SK-N-SH (cell line): ENCODE data around the gene NAMPT. TPM values are rescaled to one million over a fixed set of nuclear protein-coding genes. Genes with fewer than 3 reads are reported as not detected.

ENCODE experiments used
- CTCF ChIA-PET: fragments of 300-600, 350-600 bp; formaldehyde crosslinking; extraction: SDS; loops from one replicate; lab custom pipeline; 2021; lab: Yijun Ruan, JAX
- POLR2A ChIA-PET: fragments of 350-600 bp; sonication (Branson Sonifier 250); formaldehyde crosslinking; extraction: SDS; loops from one replicate; lab custom pipeline; 2020; ENCODE audit warnings: antibody characterized with exemption, inconsistent platforms; lab: Yijun Ruan, JAX
- DNase-seq: peaks from one replicate; pipeline ENCODE4 v3.0.0; 2012
- H2AFZ ChIP-seq: fragments of 200-600 bp; sonication (generic); 2 replicates; pipeline ENCODE4 v1.8.1; 2016; ENCODE audit warnings: antibody characterized with exemption, mild to moderate bottlenecking, low read depth
- H3F3A ChIP-seq: fragments of 200-600 bp; sonication (generic); replicated peaks from 2 replicates; pipeline ENCODE3; 2016; ENCODE audit warnings: antibody characterized with exemption, mild to moderate bottlenecking; ENCODE audit not compliant: insufficient read depth
- H3K27ac ChIP-seq, 2 experiments: fragments of 200-500 bp in 1 of 2; fragments of 200-600 bp in 1 of 2; sonication (Bioruptor generic) in 1 of 2; sonication (generic), shearing (Covaris generic) in 1 of 2; 2 replicates each; pipeline versions ENCODE4 v1.5.1 to v1.6.1; 2014 to 2016; ENCODE audit warnings: low read depth in 2 of 2, inconsistent platforms in 1 of 2, low read length in 1 of 2, mild to moderate bottlenecking in 1 of 2, mixed read lengths in 1 of 2
- H3K27me3 ChIP-seq: fragments of 200-600 bp; sonication (generic), shearing (Covaris generic); 2 replicates; pipeline ENCODE4 v1.6.1; 2016; ENCODE audit warnings: mixed run types; ENCODE audit not compliant: insufficient read depth
- H3K36me3 ChIP-seq, 2 experiments: fragments of 200-500 bp in 1 of 2; fragments of 200-600 bp in 1 of 2; sonication (Bioruptor generic) in 1 of 2; sonication (generic) in 1 of 2; replicated peaks in 1 of 2; 2 replicates each; pipeline versions ENCODE3 to v1.5.1; 2014 to 2016; ENCODE audit warnings: low read length in 1 of 2, mild to moderate bottlenecking in 1 of 2; ENCODE audit not compliant: insufficient read depth in 2 of 2, control insufficient read depth in 1 of 2
- H3K4me1 ChIP-seq, 2 experiments: fragments of 200-500 bp in 1 of 2; fragments of 200-600 bp in 1 of 2; sonication (Bioruptor generic) in 1 of 2; sonication (generic), shearing (Covaris generic) in 1 of 2; 2 replicates each; pipeline versions ENCODE4 v1.5.1 to v1.6.1; 2014 to 2016; ENCODE audit warnings: low read depth in 1 of 2, low read length in 1 of 2, mixed run types in 1 of 2; ENCODE audit not compliant: insufficient read depth in 2 of 2, control insufficient read depth in 1 of 2
- H3K4me2 ChIP-seq: fragments of 200-600 bp; sonication (generic), shearing (Covaris generic); 2 replicates; pipeline ENCODE4 v1.6.1; 2017; ENCODE audit warnings: mixed run types
- H3K4me3 ChIP-seq, 2 experiments: fragments of 200-500 bp in 1 of 2; fragments of 200-600 bp in 1 of 2; sonication (Bioruptor generic) in 1 of 2; sonication (generic), shearing (Covaris generic) in 1 of 2; 2 replicates each; pipeline versions ENCODE4 v1.5.1 to v1.8.1; 2014 to 2016; ENCODE audit warnings: low read depth in 2 of 2, inconsistent platforms in 1 of 2, low read length in 1 of 2, mild to moderate bottlenecking in 1 of 2, mixed read lengths in 1 of 2, moderate library complexity in 1 of 2
- H3K79me2 ChIP-seq: fragments of 200-600 bp; sonication (generic); 2 replicates; pipeline ENCODE4 v1.8.1; 2017; ENCODE audit warnings: mild to moderate bottlenecking; ENCODE audit not compliant: insufficient read depth
- H3K9ac ChIP-seq: fragments of 200-600 bp; sonication (generic); 2 replicates; pipeline ENCODE4 v1.6.1; 2017; ENCODE audit warnings: mixed run types
- H3K9me2 ChIP-seq: fragments of 200-600 bp; sonication (generic); 2 replicates; pipeline ENCODE4 v1.6.1; 2017; ENCODE audit warnings: mixed run types
- H3K9me3 ChIP-seq: fragments of 200-600 bp; sonication (generic); 2 replicates; pipeline ENCODE4 v1.6.1; 2017; ENCODE audit warnings: mixed run types, mild to moderate bottlenecking, moderate library complexity
- H4K20me1 ChIP-seq: fragments of 200-600 bp; sonication (generic); 2 replicates; pipeline ENCODE4 v1.6.1; 2017; ENCODE audit warnings: mild to moderate bottlenecking, mixed run types; ENCODE audit not compliant: insufficient read depth
- CTCF ChIP-seq: fragments of 200-600 bp; sonication (generic); IDR thresholded peaks from 2 replicates; pipeline ENCODE4 v1.6.1; 2017; ENCODE audit warnings: antibody characterized with exemption, mild to moderate bottlenecking, moderate library complexity
- ELF1 ChIP-seq: IDR thresholded peaks from 2 replicates; pipeline ENCODE4 v1.4.0; 2012
- EZH2phosphoT487 ChIP-seq: fragments of 200-600 bp; sonication (generic); IDR thresholded peaks from 2 replicates; pipeline ENCODE4 v1.6.1; 2017; ENCODE audit warnings: low read depth, mixed run types, mild to moderate bottlenecking, antibody characterized with exemption, moderate library complexity, borderline replicate concordance
- FOXM1 ChIP-seq: IDR thresholded peaks from 2 replicates; pipeline ENCODE4 v1.4.0; 2012; ENCODE audit warnings: low read depth, mild to moderate bottlenecking
- NRF1 ChIP-seq: IDR thresholded peaks from 2 replicates; pipeline ENCODE4 v1.6.1; 2012; ENCODE audit warnings: low read depth, mild to moderate bottlenecking, low read length
- POLR2AphosphoS5 ChIP-seq: IDR thresholded peaks from 2 replicates; pipeline ENCODE4 v1.6.1; 2012; ENCODE audit warnings: low read depth, low read length
- RAD21 ChIP-seq: IDR thresholded peaks from 2 replicates; pipeline ENCODE4 v1.6.1; 2012; ENCODE audit warnings: mild to moderate bottlenecking, low read length
- YY1 ChIP-seq: IDR thresholded peaks from 2 replicates; pipeline ENCODE4 v1.4.0; 2012; ENCODE audit warnings: low read depth, mild to moderate bottlenecking
- WGBS: methylation state at CpG from one replicate; pipeline ENCODE4 v1.1.6; 2017; ENCODE audit warnings: low lambda C conversion rate; 5-methylcytosine and 5-hydroxymethylcytosine counted together
- polyA plus RNA-seq, 3 experiments: library from polyadenylated mRNA; depleted of rRNA; stranded (reverse); fragments of >200 nt; gene quantifications; 2 replicates each; pipeline ENCODE4 v1.2.3, GENCODE V29; 2012
- TF ChIP-seq, protein P1 (sequence below): fragments of 150-350 bp; IDR thresholded peaks from 2 replicates; pipeline ENCODE4 v1.6.1; 2016; ENCODE audit warnings: mild to moderate bottlenecking, low read depth, low read length
- TF ChIP-seq, protein P2 (sequence below): IDR thresholded peaks from 2 replicates; pipeline ENCODE4 v1.6.1; 2012; ENCODE audit warnings: mild to moderate bottlenecking, low read depth, low read length, moderate library complexity
- TF ChIP-seq, protein P3 (sequence below): IDR thresholded peaks from 2 replicates; pipeline ENCODE4; 2012

The NAMPT gene
- polyA plus RNA-seq, 1 of the 3 experiments (the other 2 are of a cell fraction): 20.1 TPM

GRCh38 chr7:106305732-106306131 lies 20.9 kb upstream of the NAMPT start:
- H3K36me3 ChIP-seq: no peaks in the 10 kb centered on the region
- H3K79me2 ChIP-seq: no peaks in the 10 kb centered on the region
- WGBS: 68% methylated on average over 3 of the region's 3 CpGs
- CTCF ChIA-PET: no interaction called here
- H3K9me3 ChIP-seq: 0 out of 2 replicates have a peak, but pooled peaks cover 4% of the 10 kb centered on the region
- H3K4me3 ChIP-seq: no peak overlapping the region
- H3K27me3 ChIP-seq: no peaks in the 10 kb centered on the region
- H3K9ac ChIP-seq: no peak overlapping the region
- no peak overlapping the region for H2AFZ ChIP-seq
- POLR2A ChIA-PET: no interaction called here
- no peak for TF ChIP-seq CTCF
- TF ChIP-seq RAD21: no peak
- TF ChIP-seq EZH2phosphoT487: no peak
- no peak for TF ChIP-seq NRF1
- no peak for TF ChIP-seq POLR2AphosphoS5
- TF ChIP-seq, protein P1, sequence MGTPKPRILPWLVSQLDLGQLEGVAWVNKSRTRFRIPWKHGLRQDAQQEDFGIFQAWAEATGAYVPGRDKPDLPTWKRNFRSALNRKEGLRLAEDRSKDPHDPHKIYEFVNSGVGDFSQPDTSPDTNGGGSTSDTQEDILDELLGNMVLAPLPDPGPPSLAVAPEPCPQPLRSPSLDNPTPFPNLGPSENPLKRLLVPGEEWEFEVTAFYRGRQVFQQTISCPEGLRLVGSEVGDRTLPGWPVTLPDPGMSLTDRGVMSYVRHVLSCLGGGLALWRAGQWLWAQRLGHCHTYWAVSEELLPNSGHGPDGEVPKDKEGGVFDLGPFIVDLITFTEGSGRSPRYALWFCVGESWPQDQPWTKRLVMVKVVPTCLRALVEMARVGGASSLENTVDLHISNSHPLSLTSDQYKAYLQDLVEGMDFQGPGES: no peak
- no peak for TF ChIP-seq FOXM1
- TF ChIP-seq, protein P2, sequence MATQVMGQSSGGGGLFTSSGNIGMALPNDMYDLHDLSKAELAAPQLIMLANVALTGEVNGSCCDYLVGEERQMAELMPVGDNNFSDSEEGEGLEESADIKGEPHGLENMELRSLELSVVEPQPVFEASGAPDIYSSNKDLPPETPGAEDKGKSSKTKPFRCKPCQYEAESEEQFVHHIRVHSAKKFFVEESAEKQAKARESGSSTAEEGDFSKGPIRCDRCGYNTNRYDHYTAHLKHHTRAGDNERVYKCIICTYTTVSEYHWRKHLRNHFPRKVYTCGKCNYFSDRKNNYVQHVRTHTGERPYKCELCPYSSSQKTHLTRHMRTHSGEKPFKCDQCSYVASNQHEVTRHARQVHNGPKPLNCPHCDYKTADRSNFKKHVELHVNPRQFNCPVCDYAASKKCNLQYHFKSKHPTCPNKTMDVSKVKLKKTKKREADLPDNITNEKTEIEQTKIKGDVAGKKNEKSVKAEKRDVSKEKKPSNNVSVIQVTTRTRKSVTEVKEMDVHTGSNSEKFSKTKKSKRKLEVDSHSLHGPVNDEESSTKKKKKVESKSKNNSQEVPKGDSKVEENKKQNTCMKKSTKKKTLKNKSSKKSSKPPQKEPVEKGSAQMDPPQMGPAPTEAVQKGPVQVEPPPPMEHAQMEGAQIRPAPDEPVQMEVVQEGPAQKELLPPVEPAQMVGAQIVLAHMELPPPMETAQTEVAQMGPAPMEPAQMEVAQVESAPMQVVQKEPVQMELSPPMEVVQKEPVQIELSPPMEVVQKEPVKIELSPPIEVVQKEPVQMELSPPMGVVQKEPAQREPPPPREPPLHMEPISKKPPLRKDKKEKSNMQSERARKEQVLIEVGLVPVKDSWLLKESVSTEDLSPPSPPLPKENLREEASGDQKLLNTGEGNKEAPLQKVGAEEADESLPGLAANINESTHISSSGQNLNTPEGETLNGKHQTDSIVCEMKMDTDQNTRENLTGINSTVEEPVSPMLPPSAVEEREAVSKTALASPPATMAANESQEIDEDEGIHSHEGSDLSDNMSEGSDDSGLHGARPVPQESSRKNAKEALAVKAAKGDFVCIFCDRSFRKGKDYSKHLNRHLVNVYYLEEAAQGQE: no peak
- no peak for TF ChIP-seq ELF1
- TF ChIP-seq, protein P3, sequence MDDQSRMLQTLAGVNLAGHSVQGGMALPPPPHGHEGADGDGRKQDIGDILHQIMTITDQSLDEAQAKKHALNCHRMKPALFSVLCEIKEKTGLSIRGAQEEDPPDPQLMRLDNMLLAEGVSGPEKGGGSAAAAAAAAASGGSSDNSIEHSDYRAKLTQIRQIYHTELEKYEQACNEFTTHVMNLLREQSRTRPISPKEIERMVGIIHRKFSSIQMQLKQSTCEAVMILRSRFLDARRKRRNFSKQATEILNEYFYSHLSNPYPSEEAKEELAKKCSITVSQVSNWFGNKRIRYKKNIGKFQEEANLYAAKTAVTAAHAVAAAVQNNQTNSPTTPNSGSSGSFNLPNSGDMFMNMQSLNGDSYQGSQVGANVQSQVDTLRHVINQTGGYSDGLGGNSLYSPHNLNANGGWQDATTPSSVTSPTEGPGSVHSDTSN: no peak
- TF ChIP-seq YY1: no peak
- H3K4me1 ChIP-seq: no peaks in the 10 kb centered on the region
- no peak overlapping the region for H3K4me2 ChIP-seq
- no peaks in the 10 kb centered on the region for H3F3A ChIP-seq
- no peaks in the 10 kb centered on the region for H4K20me1 ChIP-seq
- H3K9me2 ChIP-seq: no peaks in the 10 kb centered on the region
- no peak overlapping the region for H3K27ac ChIP-seq
- no peak for DNase-seq
